ENCODE data around the gene CALR3. TPM values are rescaled to one million over a fixed set of nuclear protein-coding genes. Genes with fewer than 3 reads are reported as not detected.
A peak's percentile ranks its signal among the peaks of the same experiment; 100 is the strongest.

CALR3 gene
- total and polyA plus RNA-seq, 9 donors = 0.17 to 0.22 TPM; not detected in 7

- H3K27ac ChIP-seq (ENCODE audit: low read length) = no peak overlapping the region
- no peak overlapping the region for H3K4me3 ChIP-seq (ENCODE audit: low read length)
Measured at GRCh38 chr19:16445238-16446107, 50.5 kb downstream of the CALR3 start.

GRCh38 chr19:16444269-16444600, 51.7 kb downstream of the CALR3 start:
- Histone ChIP-seq H3K36me3 (ENCODE audit: control insufficient read depth, insufficient read depth, low read length) (peaks cover 21% of the 10 kb centered on the region), H3K4me1 (ENCODE audit: control insufficient read depth, insufficient read depth, low read length) (peaks cover 35% of the 10 kb centered on the region), H3K4me3 (ENCODE audit: low read length) (no peak overlapping the region), H3K27me3 (ENCODE audit: control insufficient read depth, insufficient read depth, low read length) (no peaks in the 10 kb centered on the region), H3K9me3 (replicated peaks; ENCODE audit: control insufficient read depth, low read depth, low read length) (no peaks in the 10 kb centered on the region), H3K27ac (ENCODE audit: low read length) (no peak overlapping the region)
- WGBS (ENCODE audit: insufficient coverage) = no CpG with 5 or more reads among the region's 2 CpGs
- no peak for DNase-seq

More at GRCh38 chr19:16445238-16446107, 50.5 kb downstream of the CALR3 start:
- H3K4me1 ChIP-seq (ENCODE audit: control insufficient read depth, insufficient read depth, low read length) = peaks cover 35% of the 10 kb centered on the region
- WGBS (ENCODE audit: insufficient coverage) = 77% methylated on average over 8 of the region's 14 CpGs
- H3K27me3 ChIP-seq (ENCODE audit: control insufficient read depth, insufficient read depth, low read length) = no peaks in the 10 kb centered on the region
- H3K36me3 ChIP-seq (ENCODE audit: control insufficient read depth, insufficient read depth, low read length) = peaks cover 16% of the 10 kb centered on the region
- no peaks in the 10 kb centered on the region for H3K9me3 ChIP-seq (replicated peaks; ENCODE audit: control insufficient read depth, low read depth, low read length)
- DNase-seq = no peak

- DNase-seq = peak; percentile 51
- H3K27ac ChIP-seq (ENCODE audit: low read length) = no peak overlapping the region
- 22% methylated on average over 13 of the region's 19 CpGs for WGBS (ENCODE audit: insufficient coverage)
Measured at GRCh38 chr19:16442386-16443276, 53.3 kb downstream of the CALR3 start.

GRCh38 chr19:16441661-16442162, 54.3 kb downstream of the CALR3 start:
- DNase-seq = no peak
- H3K4me1 ChIP-seq (ENCODE audit: control insufficient read depth, insufficient read depth, low read length) = peaks cover 28% of the 10 kb centered on the region
- no peak overlapping the region for H3K4me3 ChIP-seq (ENCODE audit: low read length)
- peaks cover 38% of the 10 kb centered on the region for H3K36me3 ChIP-seq (ENCODE audit: control insufficient read depth, insufficient read depth, low read length)
- no peaks in the 10 kb centered on the region for H3K27me3 ChIP-seq (ENCODE audit: control insufficient read depth, insufficient read depth, low read length)
- no peak overlapping the region for H3K27ac ChIP-seq (ENCODE audit: low read length)
- H3K9me3 ChIP-seq (replicated peaks; ENCODE audit: control insufficient read depth, low read depth, low read length) = no peaks in the 10 kb centered on the region
- 86% methylated on average over 10 of the region's 14 CpGs for WGBS (ENCODE audit: insufficient coverage)

More at GRCh38 chr19:16442386-16443276, 53.3 kb downstream of the CALR3 start:
- peaks cover 35% of the 10 kb centered on the region for H3K4me1 ChIP-seq (ENCODE audit: control insufficient read depth, insufficient read depth, low read length)
- no peaks in the 10 kb centered on the region for H3K27me3 ChIP-seq (ENCODE audit: control insufficient read depth, insufficient read depth, low read length)
- H3K36me3 ChIP-seq (ENCODE audit: control insufficient read depth, insufficient read depth, low read length) = peaks cover 29% of the 10 kb centered on the region
- H3K4me3 ChIP-seq (ENCODE audit: low read length) = no peak overlapping the region
- no peaks in the 10 kb centered on the region for H3K9me3 ChIP-seq (replicated peaks; ENCODE audit: control insufficient read depth, low read depth, low read length)

- WGBS (ENCODE audit: insufficient coverage) = no CpG with 5 or more reads among the region's 6 CpGs
- no peaks in the 10 kb centered on the region for H3K27me3 ChIP-seq (ENCODE audit: control insufficient read depth, insufficient read depth, low read length)
- no peak overlapping the region for H3K27ac ChIP-seq (ENCODE audit: low read length)
- H3K4me1 ChIP-seq (ENCODE audit: control insufficient read depth, insufficient read depth, low read length) = peaks cover 9% of the 10 kb centered on the region
- H3K4me3 ChIP-seq (ENCODE audit: low read length) = no peak overlapping the region
- H3K36me3 ChIP-seq (ENCODE audit: control insufficient read depth, insufficient read depth, low read length) = peaks cover 59% of the 10 kb centered on the region
- H3K9me3 ChIP-seq (replicated peaks; ENCODE audit: control insufficient read depth, low read depth, low read length) = no peaks in the 10 kb centered on the region
- no peak for DNase-seq
Measured at GRCh38 chr19:16436780-16437332, 59.1 kb downstream of the CALR3 start.

- DNase-seq = peak; percentile 74
- no peak overlapping the region for H3K4me3 ChIP-seq (ENCODE audit: low read length)
- peak overlapping the region; percentile 74 for H3K27ac ChIP-seq (ENCODE audit: low read length)
- H3K27me3 ChIP-seq (ENCODE audit: control insufficient read depth, insufficient read depth, low read length) = no peaks in the 10 kb centered on the region
- H3K4me1 ChIP-seq (ENCODE audit: control insufficient read depth, insufficient read depth, low read length) = peaks cover 6% of the 10 kb centered on the region
- H3K9me3 ChIP-seq (replicated peaks; ENCODE audit: control insufficient read depth, low read depth, low read length) = no peaks in the 10 kb centered on the region
- H3K36me3 ChIP-seq (ENCODE audit: control insufficient read depth, insufficient read depth, low read length) = peaks cover 61% of the 10 kb centered on the region
- WGBS (ENCODE audit: insufficient coverage) = 60% methylated on average over 5 of the region's 9 CpGs
Measured at GRCh38 chr19:16435999-16436650, 59.8 kb downstream of the CALR3 start.

GRCh38 chr19:16435238-16435917, 60.6 kb downstream of the CALR3 start:
- H3K36me3 ChIP-seq (ENCODE audit: control insufficient read depth, insufficient read depth, low read length) = peaks cover 59% of the 10 kb centered on the region
- H3K9me3 ChIP-seq (replicated peaks; ENCODE audit: control insufficient read depth, low read depth, low read length) = no peaks in the 10 kb centered on the region
- H3K4me1 ChIP-seq (ENCODE audit: control insufficient read depth, insufficient read depth, low read length) = peaks cover 6% of the 10 kb centered on the region
- H3K27me3 ChIP-seq (ENCODE audit: control insufficient read depth, insufficient read depth, low read length) = no peaks in the 10 kb centered on the region
- peak overlapping the region; percentile 74 for H3K27ac ChIP-seq (ENCODE audit: low read length)
- H3K4me3 ChIP-seq (ENCODE audit: low read length) = no peak overlapping the region
- DNase-seq = peak; percentile 95
- WGBS (ENCODE audit: insufficient coverage) = 29% methylated on average over 9 of the region's 11 CpGs

GRCh38 chr19:16433986-16434385, 62.0 kb downstream of the CALR3 start:
- no peaks in the 10 kb centered on the region for H3K27me3 ChIP-seq (ENCODE audit: control insufficient read depth, insufficient read depth, low read length)
- no peak for DNase-seq
- peaks cover 67% of the 10 kb centered on the region for H3K36me3 ChIP-seq (ENCODE audit: control insufficient read depth, insufficient read depth, low read length)
- H3K27ac ChIP-seq (ENCODE audit: low read length) = no peak overlapping the region
- H3K4me3 ChIP-seq (ENCODE audit: low read length) = no peak overlapping the region
- peaks cover 6% of the 10 kb centered on the region for H3K4me1 ChIP-seq (ENCODE audit: control insufficient read depth, insufficient read depth, low read length)
- WGBS (ENCODE audit: insufficient coverage) = 94% methylated on average over 3 of the region's 3 CpGs
- H3K9me3 ChIP-seq (replicated peaks; ENCODE audit: control insufficient read depth, low read depth, low read length) = no peaks in the 10 kb centered on the region

- DNase-seq = no peak
- 92% methylated on average over 2 of the region's 3 CpGs for WGBS (ENCODE audit: insufficient coverage)
- Histone ChIP-seq H3K4me1 (ENCODE audit: control insufficient read depth, insufficient read depth, low read length) (no peaks in the 10 kb centered on the region), H3K9me3 (replicated peaks; ENCODE audit: control insufficient read depth, low read depth, low read length) (no peaks in the 10 kb centered on the region), H3K27ac (ENCODE audit: low read length) (no peak overlapping the region), H3K36me3 (ENCODE audit: control insufficient read depth, insufficient read depth, low read length) (peaks cover 69% of the 10 kb centered on the region), H3K27me3 (ENCODE audit: control insufficient read depth, insufficient read depth, low read length) (no peaks in the 10 kb centered on the region), H3K4me3 (ENCODE audit: low read length) (no peak overlapping the region)
Measured at GRCh38 chr19:16429759-16430091, 66.2 kb downstream of the CALR3 start.
